Transverse colon (tissue), 4 donors: Measurements from ENCODE around the gene SEMA3E. TPM values are rescaled to one million over a fixed set of nuclear protein-coding genes. Genes with fewer than 3 reads are reported as not detected.

Experiments
- DNase-seq: peaks from one replicate; pipeline ENCODE4 v3.0.0-alpha.2; 2019
- H3K27ac ChIP-seq, 4 donors: fragments of 200-600 bp; sonication (generic); 2 replicates each; pipeline ENCODE4 v1.5.1; 2016 to 2018; ENCODE audit warnings: inconsistent platforms in 4 of 4
- H3K27me3 ChIP-seq: fragments of 200-600 bp; sonication (generic); 2 replicates; pipeline ENCODE4 v1.5.1; 2017; ENCODE audit warnings: inconsistent platforms
- H3K36me3 ChIP-seq, 4 donors: fragments of 200-600 bp; sonication (generic); 2 replicates each; pipeline ENCODE4 v1.5.1; 2017 to 2019; ENCODE audit warnings: inconsistent platforms in 4 of 4
- H3K4me1 ChIP-seq, 4 donors: fragments of 200-600 bp; sonication (generic); 2 replicates each; pipeline ENCODE4 v1.5.1; 2017 to 2020; ENCODE audit warnings: inconsistent platforms in 4 of 4
- H3K4me3 ChIP-seq, 4 donors: fragments of 200-600 bp; sonication (generic); 1 replicate in 1 of 4; 2 replicates in 3 of 4; pipeline versions ENCODE4 v1.5.1 to v1.6.1; 2017 to 2019; ENCODE audit warnings: inconsistent platforms in 4 of 4
- H3K9me3 ChIP-seq, 2 donors: fragments of 200-600 bp; sonication (generic); 2 replicates each; pipeline ENCODE4 v1.5.1; 2017 to 2019; ENCODE audit warnings: inconsistent platforms in 2 of 2
- CTCF ChIP-seq, 5 experiments: fragments of 200-600 bp in 3 of 5; fragments of 450-650 bp in 2 of 5; sonication (generic) in 3 of 5; IDR thresholded peaks; 1 replicate in 2 of 5; 2 replicates in 3 of 5; pipeline ENCODE4 v1.5.1; 2016 to 2017; ENCODE audit warnings: antibody characterized with exemption in 5 of 5, inconsistent platforms in 3 of 5, mild to moderate bottlenecking in 2 of 5, moderate library complexity in 1 of 5
- EP300 ChIP-seq: sonication (generic); formaldehyde crosslinking; IDR thresholded peaks from one replicate; pipeline ENCODE4 v1.6.1; 2017; ENCODE audit warnings: antibody characterized with exemption, low read depth
- POLR2A ChIP-seq: fragments of 450-650 bp; IDR thresholded peaks from one replicate; pipeline ENCODE4 v1.6.1; 2016; ENCODE audit warnings: antibody characterized with exemption, mild to moderate bottlenecking, moderate library complexity
- POLR2AphosphoS5 ChIP-seq, 3 donors: sonication (generic); formaldehyde crosslinking; IDR thresholded peaks; one replicate each; pipeline ENCODE4 v1.6.1; 2016; ENCODE audit warnings: antibody characterized with exemption in 3 of 3
- WGBS, 2 donors: methylation state at CpG; one replicate each; pipeline ENCODE4 v1.1.5; 2018; ENCODE audit warnings: low coverage in 1 of 2; 5-methylcytosine and 5-hydroxymethylcytosine counted together
- in situ Hi-C, 4 donors: fragments of 200-750 bp; cut with MboI; loops; one replicate each; pipeline versions ENCODE4 v1.15.0 to v1.15.1; 2017; ENCODE audit warnings: low sequenced_read_pairs in 3 of 4, low pct_ligation_motif_present in 1 of 4, low pct_unique_long_range_greater_than_20kb in 1 of 4
- intact Hi-C: fragments of 100-400 bp; cut with DNase I; formaldehyde crosslinking; loops from one replicate; pipeline ENCODE4 v1.15.1; 2023; ENCODE audit warnings: low total_unique reads
- total RNA-seq, 4 donors: library from RNA; depleted of rRNA; stranded (reverse); fragments of >200 nt; gene quantifications; one replicate each; pipeline ENCODE4 v1.1.0, GENCODE V29; 2016

The SEMA3E gene
- total RNA-seq, 4 donors from 2014 or later = 0.95 to 3.8 (median 1.4) TPM; not detected in 1

- in situ Hi-C loops (loop anchor here in 1 of 4 donors (25.0 kb wide), 1 partner anchor 240 kb away; no protein-coding TSS in a partner anchor), intact Hi-C loops (no loop called here)
- Histone ChIP-seq H3K4me3 (no peak overlapping the region), H3K27ac (no peak overlapping the region), H3K4me1 (no peaks in the 10 kb centered on the region), H3K36me3 (no peaks in the 10 kb centered on the region), H3K9me3 (no peaks in the 10 kb centered on the region), H3K27me3 (no peaks in the 10 kb centered on the region)
- no peak for DNase-seq
- TF ChIP-seq EP300 (no peak), POLR2AphosphoS5 (IDR thresholded peaks at IDR 0.05) (no peak), CTCF (IDR thresholded peaks at IDR 0.05) (no peak), POLR2A (no peak)
- 86 to 100% methylated on average over 1 of the region's 1 CpG for WGBS, 2 donors
Measured at GRCh38 chr7:83652481-83652880, 3.5 kb upstream of the SEMA3E start.

- intact Hi-C loops = no loop called here
- no peak overlapping the region for H3K4me3 ChIP-seq
- in situ Hi-C loops = loop anchor here in 1 of 4 donors (25.0 kb wide), 1 partner anchor 237 kb away; no protein-coding TSS in a partner anchor
- no peak overlapping the region for H3K27ac ChIP-seq
- no peaks in the 10 kb centered on the region for H3K9me3 ChIP-seq
- no peaks in the 10 kb centered on the region for H3K36me3 ChIP-seq
- no peaks in the 10 kb centered on the region for H3K4me1 ChIP-seq
- no peaks in the 10 kb centered on the region for H3K27me3 ChIP-seq
- DNase-seq = no peak
- TF ChIP-seq POLR2A (no peak), CTCF (IDR thresholded peaks at IDR 0.05) (no peak), EP300 (no peak), POLR2AphosphoS5 (IDR thresholded peaks at IDR 0.05) (no peak)
Measured at GRCh38 chr7:83649701-83650100, 762 bp upstream of the SEMA3E start.

GRCh38 chr7:83646027-83646426 lies 2.9 kb downstream of the SEMA3E start:
- no peaks in the 10 kb centered on the region for H3K4me1 ChIP-seq
- DNase-seq = no peak
- no peaks in the 10 kb centered on the region for H3K27me3 ChIP-seq
- intact Hi-C loops = no loop called here
- 82 to 87% methylated on average over 3 of the region's 3 CpGs for WGBS, 2 donors
- H3K36me3 ChIP-seq = no peaks in the 10 kb centered on the region
- in situ Hi-C loops = no loop called here
- no peak overlapping the region for H3K4me3 ChIP-seq
- TF ChIP-seq EP300 = no peak
- TF ChIP-seq CTCF (IDR thresholded peaks at IDR 0.05) = no peak
- no peak for TF ChIP-seq POLR2AphosphoS5 (IDR thresholded peaks at IDR 0.05)
- no peaks in the 10 kb centered on the region for H3K9me3 ChIP-seq
- no peak overlapping the region for H3K27ac ChIP-seq

- no peaks in the 10 kb centered on the region for H3K36me3 ChIP-seq
- H3K9me3 ChIP-seq = no peaks in the 10 kb centered on the region
- no peak overlapping the region for H3K27ac ChIP-seq
- no peak overlapping the region for H3K4me3 ChIP-seq
- in situ Hi-C loops (no loop called here), intact Hi-C loops (no loop called here)
- no peak for DNase-seq
- H3K4me1 ChIP-seq = no peaks in the 10 kb centered on the region
- TF ChIP-seq EP300 (no peak), POLR2A (no peak), POLR2AphosphoS5 (IDR thresholded peaks at IDR 0.05) (no peak), CTCF (IDR thresholded peaks at IDR 0.05) (no peak)
- H3K27me3 ChIP-seq = no peaks in the 10 kb centered on the region
Measured at GRCh38 chr7:83643739-83644138, 5.2 kb downstream of the SEMA3E start.
